NOMO-1 treated with DMSO at 0.1 percent for 48 hours (cell line): ENCODE results near the gene HKDC1.
"Not testable (repeated sequence)": the region's sequence is repeated elsewhere in the genome, so short reads cannot be mapped to it uniquely, and the experiment has no call there.

Experiments used
- DNase-seq: peaks from one replicate; lab custom pipeline; 2025; ENCODE audit not compliant: unreplicated experiment; lab: John Stamatoyannopoulos, UW

Gene HKDC1

GRCh38 chr10:69278446-69278963, 58.4 kb downstream of the HKDC1 start, which contains the start of gene HK1:
Gene HK1 (plus strand): TSS chr10:69278496.
- no peak for DNase-seq

- DNase-seq, result peak; percentile 77
Observed at GRCh38 chr10:69279110-69279509, 59.0 kb downstream of the HKDC1 start.

- DNase-seq, result no peak
Observed at GRCh38 chr10:69281507-69282413, 61.6 kb downstream of the HKDC1 start.

- DNase-seq, result not testable (repeated sequence)
Observed at GRCh38 chr10:69284402-69284801, 64.3 kb downstream of the HKDC1 start.

- DNase-seq, result no peak
Observed at GRCh38 chr10:69285699-69286098, 65.6 kb downstream of the HKDC1 start.

GRCh38 chr10:69287181-69287580, 67.0 kb downstream of the HKDC1 start:
- no peak for DNase-seq

- DNase-seq, result no peak
Observed at GRCh38 chr10:69290993-69291392, 70.9 kb downstream of the HKDC1 start.

GRCh38 chr10:69292459-69292858, 72.3 kb downstream of the HKDC1 start:
- DNase-seq, result no peak

- no peak for DNase-seq
Observed at GRCh38 chr10:69295027-69295636, 75.0 kb downstream of the HKDC1 start.

- no peak for DNase-seq
Observed at GRCh38 chr10:69303632-69304051, 83.5 kb downstream of the HKDC1 start.

GRCh38 chr10:69306421-69306820, 86.3 kb downstream of the HKDC1 start:
- DNase-seq, result no peak

- no peak for DNase-seq
Observed at GRCh38 chr10:69307434-69307833, 87.3 kb downstream of the HKDC1 start.

- not testable (repeated sequence) for DNase-seq
Observed at GRCh38 chr10:69308304-69308703, 88.2 kb downstream of the HKDC1 start.

- DNase-seq, result no peak
Observed at GRCh38 chr10:69311309-69311708, 91.2 kb downstream of the HKDC1 start.

- no peak for DNase-seq
Observed at GRCh38 chr10:69312528-69312927, 92.4 kb downstream of the HKDC1 start.

- no peak for DNase-seq
Observed at GRCh38 chr10:69315100-69315542, 95.0 kb downstream of the HKDC1 start.

- DNase-seq, result no peak
Observed at GRCh38 chr10:69315610-69316312, 95.6 kb downstream of the HKDC1 start.

- DNase-seq, result no peak
Observed at GRCh38 chr10:69316313-69317059, 96.4 kb downstream of the HKDC1 start.
